ENCODE data around the gene UGT1A6. TPM values are rescaled to one million over a fixed set of nuclear protein-coding genes. Genes with fewer than 3 reads are reported as not detected.

The UGT1A6 gene
- total and polyA plus RNA-seq, 2 of the 13 experiments (the other 11 are each of a cell fraction or from before 2014, with no cell fraction given), result 0.25 TPM; not detected in 1

GRCh38 chr2:233679196-233679595, 13.5 kb upstream of the UGT1A6 start:
- no peak for ATAC-seq
- no peak overlapping the region for H3K4me3 ChIP-seq (replicated peaks in 1 of 3; ENCODE audit: insufficient read depth in 1 of 3, low read depth in 2 of 3, low read length in 3 of 3)
- no peaks in the 10 kb centered on the region for H3K36me3 ChIP-seq (replicated peaks in 1 of 2; ENCODE audit: control insufficient read depth in 1 of 2, insufficient read depth in 2 of 2, low read length in 2 of 2)
- POLR2A ChIA-PET, result no interaction called here
- no peaks in the 10 kb centered on the region for H3K4me1 ChIP-seq (ENCODE audit: insufficient read depth, low read length)
- no peak overlapping the region for H2AFZ ChIP-seq (ENCODE audit: low read length)
- TF ChIP-seq GFI1 (CRISPR knock-in tag; IDR thresholded peaks at IDR 0.05; ENCODE audit: borderline replicate concordance) (no peak), PAXIP1 (CRISPR knock-in tag; conservative IDR thresholded peaks at IDR 0.05) (no peak), TBX3 (IDR thresholded peaks at IDR 0.05; ENCODE audit: borderline replicate concordance) (no peak), ZNF432 (CRISPR knock-in tag; IDR thresholded peaks at IDR 0.05; ENCODE audit: borderline replicate concordance) (no peak), MBNL3 (CRISPR knock-in tag; conservative IDR thresholded peaks at IDR 0.05) (no peak), TEAD3 (CRISPR knock-in tag; optimal IDR thresholded peaks at IDR 0.05; ENCODE audit: borderline replicate concordance) (no peak), TOE1 (CRISPR knock-in tag; IDR thresholded peaks at IDR 0.05) (no peak), ZNF335 (CRISPR knock-in tag; IDR thresholded peaks at IDR 0.05) (no peak), ZNF256 (CRISPR knock-in tag; conservative IDR thresholded peaks at IDR 0.05) (no peak)
- TF ChIP-seq, protein P1, sequence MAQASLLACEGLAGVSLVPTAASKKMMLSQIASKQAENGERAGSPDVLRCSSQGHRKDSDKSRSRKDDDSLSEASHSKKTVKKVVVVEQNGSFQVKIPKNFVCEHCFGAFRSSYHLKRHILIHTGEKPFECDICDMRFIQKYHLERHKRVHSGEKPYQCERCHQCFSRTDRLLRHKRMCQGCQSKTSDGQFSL (CRISPR knock-in tag; IDR thresholded peaks at IDR 0.05), result no peak
- H3K4me2 ChIP-seq (ENCODE audit: low read depth, low read length), result no peak overlapping the region
- FAIRE-seq, result no peak
- H3K27me3 ChIP-seq (ENCODE audit: control insufficient read depth in 1 of 2, insufficient read depth in 2 of 2, low read length in 2 of 2), result no peaks in the 10 kb centered on the region
- in situ Hi-C loops (cut with HindIII; ENCODE audit: extremely low pct_ligation_motif_present, low pct_unique_long_range_greater_than_20kb) (no loop called here), intact Hi-C loops (cut with micrococcal nuclease; ENCODE audit: unreplicated experiment) (no loop called here)
- H3K9me3 ChIP-seq (ENCODE audit: low read length), result no peaks in the 10 kb centered on the region
- no TSS peak for BruUV-seq (replicated peaks)
- CTCF ChIA-PET (ENCODE audit: low intra/inter-chr PET ratio, low total read pairs), result no interaction called here
- DNase-seq (ENCODE audit: low spot score), result no peak
- H3K27ac ChIP-seq (ENCODE audit: extremely low read length, insufficient read depth, low read length), result no peak overlapping the region
- no peaks in the 10 kb centered on the region for H3K79me2 ChIP-seq (ENCODE audit: insufficient read depth, low read length)
- 38% methylated on average over 4 of the region's 4 CpGs for WGBS (ENCODE audit: low lambda C conversion rate)
- no peak overlapping the region for H3K9ac ChIP-seq (ENCODE audit: insufficient read depth, low read depth, low read length)
- no peaks in the 10 kb centered on the region for H4K20me1 ChIP-seq (ENCODE audit: insufficient read depth, low read length)

Data from HepG2 (cell line).